OCI-LY1 (cell line): Measurements from ENCODE around the gene MS4A2.
A peak's percentile ranks its signal among the peaks of the same experiment; 100 is the strongest.

Experiments used
- H2AFZ ChIP-seq: fragments of 200-600 bp; sonication (generic), shearing (Covaris generic); 2 replicates; pipeline ENCODE4 v1.6.0; 2014; ENCODE audit warnings: antibody characterized with exemption, mild to moderate bottlenecking, low read length
- H3F3A ChIP-seq: fragments of 200-600 bp; sonication (generic), shearing (Covaris generic); 2 replicates; pipeline ENCODE4 v1.6.0; 2014; ENCODE audit warnings: mild to moderate bottlenecking, antibody characterized with exemption, low read length, moderate library complexity; ENCODE audit not compliant: insufficient read depth
- H3K27ac ChIP-seq: fragments of 200-600 bp; sonication (generic); 2 replicates; pipeline ENCODE4 v1.5.1; 2014; ENCODE audit warnings: low read length, mixed run types, mild to moderate bottlenecking, low read depth; ENCODE audit not compliant: poor library complexity, severe bottlenecking
- H3K27me3 ChIP-seq: fragments of 200-600 bp; sonication (generic); 2 replicates; pipeline ENCODE4 v1.6.0; 2014; ENCODE audit warnings: antibody characterized with exemption, mild to moderate bottlenecking, low read length, moderate library complexity; ENCODE audit not compliant: insufficient read depth
- H3K36me3 ChIP-seq: fragments of 200-600 bp; sonication (generic); 2 replicates; pipeline ENCODE4 v1.6.1; 2014; ENCODE audit warnings: mild to moderate bottlenecking, antibody characterized with exemption, low read length, moderate library complexity, mixed read lengths; ENCODE audit not compliant: insufficient read depth
- H3K4me1 ChIP-seq: fragments of 200-600 bp; sonication (generic); 2 replicates; pipeline ENCODE4 v1.5.1; 2014; ENCODE audit warnings: mild to moderate bottlenecking, low read length, moderate library complexity; ENCODE audit not compliant: insufficient read depth, severe bottlenecking
- H3K4me2 ChIP-seq: fragments of 200-600 bp; sonication (generic), shearing (Covaris generic); 2 replicates; pipeline ENCODE4 v1.6.1; 2014; ENCODE audit warnings: low read length
- H3K4me3 ChIP-seq: fragments of 200-600 bp; sonication (generic); 2 replicates; pipeline ENCODE4 v1.5.1; 2014; ENCODE audit warnings: low read length, low read depth, mild to moderate bottlenecking, mixed read lengths; ENCODE audit not compliant: poor library complexity, severe bottlenecking
- H3K79me2 ChIP-seq: fragments of 200-600 bp; shearing (Covaris generic); 2 replicates; pipeline ENCODE4 v1.6.1; 2016; ENCODE audit warnings: mixed run types, low read length, mixed read lengths; ENCODE audit not compliant: insufficient read depth
- H3K9ac ChIP-seq: fragments of 200-600 bp; sonication (generic), shearing (Covaris generic); 2 replicates; pipeline ENCODE4 v1.6.1; 2014; ENCODE audit warnings: mild to moderate bottlenecking, low read length, mixed read lengths
- H3K9me2 ChIP-seq: fragments of 200-600 bp; sonication (generic), shearing (Covaris generic); 2 replicates; pipeline ENCODE4 v1.6.1; 2014; ENCODE audit warnings: low read depth, mild to moderate bottlenecking, low read length, mixed read lengths
- H3K9me3 ChIP-seq: fragments of 200-600 bp; shearing (Covaris generic); 2 replicates; pipeline ENCODE4 v1.6.1; 2014; ENCODE audit warnings: low read length, mixed read lengths
- H4K20me1 ChIP-seq: fragments of 200-600 bp; sonication (generic), shearing (Covaris generic); 2 replicates; pipeline ENCODE4 v1.6.0; 2016; ENCODE audit warnings: mild to moderate bottlenecking, low read length; ENCODE audit not compliant: insufficient read depth
- CTCF ChIP-seq: fragments of 200-600 bp; sonication (generic), shearing (Covaris generic); IDR thresholded peaks from 2 replicates; pipeline ENCODE4 v1.5.1; 2017; ENCODE audit warnings: mild to moderate bottlenecking, antibody characterized with exemption, low read length, moderate library complexity, mixed read lengths
- EZH2 ChIP-seq: fragments of 200-600 bp; sonication (generic), shearing (Covaris generic); IDR thresholded peaks from 2 replicates; pipeline ENCODE4 v1.8.0; 2017; ENCODE audit warnings: borderline replicate concordance, mixed run types, mild to moderate bottlenecking, antibody characterized with exemption, low read length, moderate library complexity, mixed read lengths

Gene MS4A2

DNA sequence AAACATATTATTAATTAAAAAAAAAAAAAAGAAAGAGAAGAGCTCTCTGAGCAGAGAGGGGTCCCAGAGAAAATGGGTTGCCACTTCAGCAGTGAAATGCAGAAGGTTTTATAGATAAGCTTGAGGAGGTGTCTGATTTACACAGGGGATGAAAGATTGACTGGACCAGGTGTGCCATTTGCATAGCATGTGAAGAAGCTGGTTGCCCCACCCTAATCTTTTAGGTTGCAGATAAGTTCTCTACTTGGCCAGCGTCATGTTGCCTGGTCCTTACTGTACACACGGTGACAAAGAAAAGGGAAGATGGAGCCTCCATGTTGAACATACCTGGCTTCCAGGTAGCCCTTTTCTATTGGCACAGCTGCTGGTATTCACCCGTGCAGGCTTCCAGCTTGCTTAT, 41.4 kb downstream of the MS4A2 start:
- H3K36me3 ChIP-seq = no peaks in the 10 kb centered on the region
- H3K9me3 ChIP-seq = no peaks in the 10 kb centered on the region
- no peak overlapping the region for H3K27ac ChIP-seq
- H3K4me1 ChIP-seq = no peaks in the 10 kb centered on the region
- H3K4me2 ChIP-seq = no peak overlapping the region
- H4K20me1 ChIP-seq = no peaks in the 10 kb centered on the region
- H3K9ac ChIP-seq = no peak overlapping the region
- H3K4me3 ChIP-seq = no peak overlapping the region
- no peak for TF ChIP-seq EZH2
- no peak for TF ChIP-seq CTCF
- H3F3A ChIP-seq = no peaks in the 10 kb centered on the region
- no peaks in the 10 kb centered on the region for H3K27me3 ChIP-seq
- H3K9me2 ChIP-seq = no peaks in the 10 kb centered on the region
- H2AFZ ChIP-seq = no peak overlapping the region
- H3K79me2 ChIP-seq = no peaks in the 10 kb centered on the region

DNA sequence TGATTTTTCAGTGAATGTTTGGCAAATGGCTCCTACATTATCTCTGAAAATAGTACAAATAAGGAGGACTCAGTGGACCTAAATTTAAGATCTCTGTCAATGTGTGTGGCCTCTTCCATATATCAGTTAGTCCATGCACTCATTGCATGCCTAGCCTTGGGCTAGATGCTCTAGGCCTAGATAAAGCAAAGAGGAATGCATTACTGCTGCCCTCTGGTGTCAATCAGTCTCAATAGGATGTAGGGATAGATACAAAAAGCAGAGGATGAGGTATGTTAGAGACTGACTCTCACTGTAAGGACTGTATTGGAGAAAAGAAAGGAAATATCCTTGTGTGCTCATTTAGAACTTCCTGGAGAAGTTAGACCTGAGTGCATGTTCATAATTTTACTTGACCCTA, 42.0 kb downstream of the MS4A2 start:
- Histone ChIP-seq H3K27ac (no peak overlapping the region), H3K4me3 (no peak overlapping the region), H3K4me1 (no peaks in the 10 kb centered on the region), H3F3A (no peaks in the 10 kb centered on the region), H2AFZ (no peak overlapping the region), H3K9ac (no peak overlapping the region), H3K79me2 (no peaks in the 10 kb centered on the region), H4K20me1 (no peaks in the 10 kb centered on the region), H3K9me2 (no peaks in the 10 kb centered on the region), H3K36me3 (no peaks in the 10 kb centered on the region), H3K4me2 (no peak overlapping the region), H3K9me3 (no peaks in the 10 kb centered on the region), H3K27me3 (no peaks in the 10 kb centered on the region)
- TF ChIP-seq EZH2 (no peak), CTCF (peak; percentile 44; the same call in 1 of the 2 replicates)

DNA sequence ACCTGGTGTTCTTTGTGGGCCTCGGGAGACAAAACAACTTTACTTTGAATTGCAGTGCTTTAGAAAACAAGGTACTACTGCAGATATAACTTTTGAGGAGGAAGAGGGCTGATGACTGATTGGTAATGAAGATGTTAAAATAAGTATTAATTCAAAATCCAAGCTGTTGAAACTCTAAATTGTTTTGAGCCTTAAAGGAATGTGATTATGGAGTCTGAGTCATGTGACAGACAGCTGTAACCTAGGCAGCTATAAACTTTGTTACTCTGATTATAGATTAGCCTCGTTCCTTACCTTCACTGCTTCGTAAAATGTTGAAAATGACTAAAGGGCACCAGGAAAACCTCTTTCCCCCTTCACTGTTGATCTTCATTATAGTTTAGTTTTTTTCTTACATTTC, 43.4 kb downstream of the MS4A2 start:
- H3K9ac ChIP-seq = no peak overlapping the region
- no peaks in the 10 kb centered on the region for H3K9me2 ChIP-seq
- no peaks in the 10 kb centered on the region for H3K27me3 ChIP-seq
- no peaks in the 10 kb centered on the region for H3K4me1 ChIP-seq
- H3K4me2 ChIP-seq = no peak overlapping the region
- no peak for TF ChIP-seq CTCF
- TF ChIP-seq EZH2 = no peak
- no peaks in the 10 kb centered on the region for H4K20me1 ChIP-seq
- H3K27ac ChIP-seq = no peak overlapping the region
- H3K4me3 ChIP-seq = no peak overlapping the region
- no peaks in the 10 kb centered on the region for H3K36me3 ChIP-seq
- no peaks in the 10 kb centered on the region for H3F3A ChIP-seq
- H2AFZ ChIP-seq = no peak overlapping the region
- H3K79me2 ChIP-seq = no peaks in the 10 kb centered on the region
- H3K9me3 ChIP-seq = no peaks in the 10 kb centered on the region
